DND-41 (cell line): ENCODE data around the gene ADARB2.

Experiments used
- EZH2 ChIP-seq: IDR thresholded peaks from 3 replicates; pipeline ENCODE4 v1.6.1; 2012; ENCODE audit warnings: borderline replicate concordance, low read depth, mild to moderate bottlenecking, moderate library complexity, low read length, inconsistent platforms; ENCODE audit not compliant: severe bottlenecking
- TF ChIP-seq, protein P1 (sequence below): IDR thresholded peaks from 2 replicates; pipeline ENCODE4 v1.5.1; 2012; ENCODE audit warnings: borderline replicate concordance, low read length, moderate library complexity, mild to moderate bottlenecking; ENCODE audit not compliant: poor library complexity, severe bottlenecking; ENCODE audit errors: extremely low read depth

DNA sequence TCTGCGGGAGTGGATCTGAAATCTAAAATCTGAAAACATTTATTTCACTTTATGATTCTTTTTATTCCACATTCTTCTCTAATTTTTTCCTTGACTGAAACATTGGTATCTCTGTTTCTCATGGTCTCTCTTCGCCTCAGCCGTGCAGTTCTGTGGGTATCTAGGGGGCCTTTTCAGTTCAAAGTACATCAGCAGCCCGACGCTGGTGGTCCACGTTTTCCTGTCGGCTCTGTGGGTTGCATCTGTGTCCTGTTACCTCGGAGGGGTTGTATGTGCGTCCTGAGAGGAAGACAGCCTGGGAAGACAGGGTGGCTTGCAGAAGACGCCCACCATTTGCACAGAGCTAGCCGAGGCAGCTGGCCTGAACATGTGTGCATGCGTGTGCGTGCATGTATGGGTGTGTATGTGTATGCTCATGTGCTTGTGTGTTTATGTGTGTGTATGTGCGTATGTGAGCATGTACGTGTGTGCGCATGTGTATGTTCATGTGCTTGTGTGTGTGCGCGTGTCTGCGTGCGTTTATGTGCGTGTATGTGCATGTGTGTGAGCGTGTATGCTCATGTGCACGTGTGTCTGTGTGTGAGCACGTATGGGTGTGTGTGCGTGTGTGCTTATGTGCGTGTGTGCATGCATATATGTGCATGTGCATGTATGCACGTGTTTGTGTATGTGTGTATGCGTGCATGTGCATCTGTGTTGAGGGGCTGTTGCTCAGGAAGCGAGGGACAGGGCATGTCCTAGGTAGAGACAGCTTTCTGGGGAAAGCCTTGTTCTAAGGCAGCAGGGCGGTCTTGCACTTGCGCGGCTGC, 211.8 kb downstream of the ADARB2 start:
- TF ChIP-seq, protein P1, sequence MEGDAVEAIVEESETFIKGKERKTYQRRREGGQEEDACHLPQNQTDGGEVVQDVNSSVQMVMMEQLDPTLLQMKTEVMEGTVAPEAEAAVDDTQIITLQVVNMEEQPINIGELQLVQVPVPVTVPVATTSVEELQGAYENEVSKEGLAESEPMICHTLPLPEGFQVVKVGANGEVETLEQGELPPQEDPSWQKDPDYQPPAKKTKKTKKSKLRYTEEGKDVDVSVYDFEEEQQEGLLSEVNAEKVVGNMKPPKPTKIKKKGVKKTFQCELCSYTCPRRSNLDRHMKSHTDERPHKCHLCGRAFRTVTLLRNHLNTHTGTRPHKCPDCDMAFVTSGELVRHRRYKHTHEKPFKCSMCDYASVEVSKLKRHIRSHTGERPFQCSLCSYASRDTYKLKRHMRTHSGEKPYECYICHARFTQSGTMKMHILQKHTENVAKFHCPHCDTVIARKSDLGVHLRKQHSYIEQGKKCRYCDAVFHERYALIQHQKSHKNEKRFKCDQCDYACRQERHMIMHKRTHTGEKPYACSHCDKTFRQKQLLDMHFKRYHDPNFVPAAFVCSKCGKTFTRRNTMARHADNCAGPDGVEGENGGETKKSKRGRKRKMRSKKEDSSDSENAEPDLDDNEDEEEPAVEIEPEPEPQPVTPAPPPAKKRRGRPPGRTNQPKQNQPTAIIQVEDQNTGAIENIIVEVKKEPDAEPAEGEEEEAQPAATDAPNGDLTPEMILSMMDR = no peak
- TF ChIP-seq EZH2 = no peak
